WERI-Rb-1 (cell line): ENCODE data around the gene ASCC2.

Experiments
- DNase-seq: peaks from one replicate; pipeline ENCODE4 v3.0.0-alpha.2; 2020
- H3K27ac ChIP-seq: fragments of 250-450 bp; sonication (Bioruptor Pico); 2 replicates; pipeline ENCODE4 v1.5.1; 2020; ENCODE audit warnings: mild to moderate bottlenecking, moderate library complexity
- H3K27me3 ChIP-seq: fragments of 250-450 bp; sonication (Bioruptor Pico); 2 replicates; pipeline ENCODE4 v1.5.1; 2021; ENCODE audit warnings: mild to moderate bottlenecking, low read depth, moderate library complexity; ENCODE audit not compliant: insufficient read depth, severe bottlenecking
- H3K36me3 ChIP-seq: fragments of 250-450 bp; sonication (Bioruptor Pico); 2 replicates; pipeline ENCODE4 v1.5.1; 2020; ENCODE audit warnings: mild to moderate bottlenecking, moderate library complexity
- H3K4me3 ChIP-seq: 2 replicates; pipeline ENCODE4 v1.5.1; 2011; ENCODE audit warnings: low read depth, mild to moderate bottlenecking, control low read depth, low read length
- H3K9me3 ChIP-seq: fragments of 250-450 bp; sonication (Bioruptor Pico); 2 replicates; pipeline ENCODE4 v1.5.1; 2021; ENCODE audit warnings: mild to moderate bottlenecking, moderate library complexity; ENCODE audit not compliant: severe bottlenecking
- CTCF ChIP-seq: IDR thresholded peaks from 2 replicates; pipeline ENCODE4 v1.5.1; 2011; ENCODE audit warnings: low read depth, mild to moderate bottlenecking, control low read depth, inconsistent platforms, low read length

ASCC2 gene

GRCh38 chr22:29747832-29748231 lies 90.2 kb downstream of the ASCC2 start:
- H3K4me3 ChIP-seq = no peak overlapping the region
- no peaks in the 10 kb centered on the region for H3K9me3 ChIP-seq
- no peak overlapping the region for H3K27ac ChIP-seq
- no peak for TF ChIP-seq CTCF
- 0 out of 2 replicates have a peak, but pooled peaks cover 6% of the 10 kb centered on the region for H3K36me3 ChIP-seq
- DNase-seq = no peak
- H3K27me3 ChIP-seq = no peaks in the 10 kb centered on the region

- Histone ChIP-seq H3K27ac (peak overlapping the region; percentile 30; the same call in 1 of the 2 replicates), H3K9me3 (no peaks in the 10 kb centered on the region), H3K27me3 (no peaks in the 10 kb centered on the region), H3K4me3 (no peak overlapping the region), H3K36me3 (peaks cover 6% of the 10 kb centered on the region; the same call in 1 of the 2 replicates)
- no peak for TF ChIP-seq CTCF
- DNase-seq = peak; percentile 53
These were observed 93.2 kb downstream of the ASCC2 start for GRCh38 chr22:29744902-29745301.

- no peak for TF ChIP-seq CTCF
- no peak overlapping the region for H3K27ac ChIP-seq
- H3K36me3 ChIP-seq = peaks cover 2% of the 10 kb centered on the region; the same call in 1 of the 2 replicates
- no peaks in the 10 kb centered on the region for H3K27me3 ChIP-seq
- no peaks in the 10 kb centered on the region for H3K9me3 ChIP-seq
- DNase-seq = no peak
- no peak overlapping the region for H3K4me3 ChIP-seq
These were observed 95.7 kb downstream of the ASCC2 start for GRCh38 chr22:29742326-29742725.

GRCh38 chr22:29741926-29742325 lies 96.1 kb downstream of the ASCC2 start:
- Histone ChIP-seq H3K36me3 (peaks cover 2% of the 10 kb centered on the region; the same call in 1 of the 2 replicates), H3K27ac (no peak overlapping the region), H3K9me3 (no peaks in the 10 kb centered on the region), H3K27me3 (no peaks in the 10 kb centered on the region), H3K4me3 (no peak overlapping the region)
- no peak for TF ChIP-seq CTCF
- no peak for DNase-seq

DNA sequence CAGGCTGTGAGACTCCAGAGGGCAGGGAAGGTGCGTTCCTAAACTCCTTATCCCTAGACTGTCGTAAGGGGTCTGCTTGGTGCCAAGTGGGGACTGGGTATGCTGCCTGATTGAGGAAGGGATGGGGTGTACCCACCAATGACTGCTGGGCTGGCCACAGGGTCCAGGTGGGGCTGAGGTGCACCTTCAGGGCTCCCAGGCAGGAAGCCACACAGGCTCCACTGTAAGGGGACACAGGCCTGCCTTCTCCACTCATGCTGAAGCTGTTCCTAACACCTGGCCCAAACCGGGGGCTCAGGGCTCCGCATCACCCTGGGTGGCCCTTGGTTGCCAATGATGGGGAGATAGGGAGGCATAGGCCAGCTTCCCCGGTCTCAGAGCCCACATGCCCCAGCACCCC lies 97.9 kb downstream of the ASCC2 start:
- TF ChIP-seq CTCF = no peak
- Histone ChIP-seq H3K27me3 (no peaks in the 10 kb centered on the region), H3K36me3 (no peaks in the 10 kb centered on the region; the same call in 1 of the 2 replicates), H3K4me3 (no peak overlapping the region), H3K9me3 (no peaks in the 10 kb centered on the region), H3K27ac (no peak overlapping the region)
- no peak for DNase-seq

GRCh38 chr22:29739346-29739875 lies 98.7 kb downstream of the ASCC2 start:
- TF ChIP-seq CTCF = no peak
- no peak for DNase-seq
- H3K36me3 ChIP-seq = no peaks in the 10 kb centered on the region; the same call in 1 of the 2 replicates
- H3K27ac ChIP-seq = no peak overlapping the region
- no peaks in the 10 kb centered on the region for H3K27me3 ChIP-seq
- H3K9me3 ChIP-seq = no peaks in the 10 kb centered on the region
- H3K4me3 ChIP-seq = no peak overlapping the region
